Measurements from ENCODE around the gene ST3GAL6.
A peak's percentile ranks its signal among the peaks of the same experiment; 100 is the strongest.

ST3GAL6 gene

GRCh38 chr3:98763076-98763475 is at the start of gene ST3GAL6:
TSS of gene ST3GAL6 (plus strand) at chr3:98763340. CDS start at chr3:98768441, 5,101 bp downstream.
- DNase-seq, result no peak

- no peak for DNase-seq
Measured at GRCh38 chr3:98713984-98714383, 49.2 kb upstream of the ST3GAL6 start.

- DNase-seq, result no peak
Measured at GRCh38 chr3:98717584-98717983, 45.6 kb upstream of the ST3GAL6 start.

- DNase-seq, result no peak
Measured at GRCh38 chr3:98718730-98719129, 44.4 kb upstream of the ST3GAL6 start.

- no peak for DNase-seq
Measured at GRCh38 chr3:98721776-98722175, 41.4 kb upstream of the ST3GAL6 start.

- DNase-seq, result no peak
Measured at GRCh38 chr3:98722389-98722788, 40.8 kb upstream of the ST3GAL6 start.

- DNase-seq, result no peak
Measured at GRCh38 chr3:98725352-98725751, 37.8 kb upstream of the ST3GAL6 start.

GRCh38 chr3:98726084-98726483 is 37.1 kb upstream of the ST3GAL6 start:
- no peak for DNase-seq

GRCh38 chr3:98727638-98728037 is 35.5 kb upstream of the ST3GAL6 start:
- no peak for DNase-seq

- DNase-seq, result no peak
Measured at GRCh38 chr3:98728672-98729071, 34.5 kb upstream of the ST3GAL6 start.

- DNase-seq, result no peak
Measured at GRCh38 chr3:98730338-98730737, 32.8 kb upstream of the ST3GAL6 start.

- DNase-seq, result no peak
Measured at GRCh38 chr3:98730886-98731537, 32.1 kb upstream of the ST3GAL6 start.

- no peak for DNase-seq
Measured at GRCh38 chr3:98731720-98732285, 31.3 kb upstream of the ST3GAL6 start.

GRCh38 chr3:98732286-98733052 is 30.7 kb upstream of the ST3GAL6 start:
- DNase-seq, result peak; percentile 88

GRCh38 chr3:98733053-98733811 is 29.9 kb upstream of the ST3GAL6 start:
- DNase-seq, result peak; percentile 17

- DNase-seq, result no peak
Measured at GRCh38 chr3:98733812-98734281, 29.3 kb upstream of the ST3GAL6 start.

- peak; percentile 41 for DNase-seq
Measured at GRCh38 chr3:98734306-98734705, 28.8 kb upstream of the ST3GAL6 start.

- DNase-seq, result peak; percentile 86
Measured at GRCh38 chr3:98734735-98735134, 28.4 kb upstream of the ST3GAL6 start.

- no peak for DNase-seq
Measured at GRCh38 chr3:98735296-98735695, 27.8 kb upstream of the ST3GAL6 start.

GRCh38 chr3:98735761-98736269 is 27.3 kb upstream of the ST3GAL6 start:
- no peak for DNase-seq

GRCh38 chr3:98737301-98737700 is 25.8 kb upstream of the ST3GAL6 start:
- no peak for DNase-seq

GRCh38 chr3:98739266-98739665 is 23.9 kb upstream of the ST3GAL6 start:
- DNase-seq, result no peak

GRCh38 chr3:98740324-98740723 is 22.8 kb upstream of the ST3GAL6 start:
- no peak for DNase-seq
